Ascending aorta (tissue), 2 donors: Measurements from ENCODE around the gene SLIT3. TPM values are rescaled to one million over a fixed set of nuclear protein-coding genes. Genes with fewer than 3 reads are reported as not detected.

ENCODE experiments used
- DNase-seq, 2 donors: peaks; one replicate each; pipeline ENCODE4 v3.0.0-alpha.2; 2019; ENCODE audit warnings: low spot score in 2 of 2
- H3K27ac ChIP-seq, 2 donors: fragments of 200-600 bp; sonication (generic); one replicate each; pipeline ENCODE4 v1.5.1; 2016 to 2017; ENCODE audit warnings: mild to moderate bottlenecking in 1 of 2
- H3K27me3 ChIP-seq: fragments of 200-600 bp; sonication (generic); one replicate; pipeline ENCODE4 v1.5.1; 2017
- H3K36me3 ChIP-seq, 2 donors: fragments of 200-600 bp; sonication (generic); one replicate each; pipeline ENCODE4 v1.5.1; 2016
- H3K4me1 ChIP-seq, 2 donors: fragments of 200-600 bp; sonication (generic); one replicate each; pipeline ENCODE4 v1.5.1; 2016 to 2017; ENCODE audit warnings: mild to moderate bottlenecking in 1 of 2
- H3K4me3 ChIP-seq, 2 donors: fragments of 200-600 bp; sonication (generic); one replicate each; pipeline ENCODE4 v1.5.1; 2016 to 2017; ENCODE audit warnings: mild to moderate bottlenecking in 1 of 2
- H3K9me3 ChIP-seq, 2 donors: fragments of 200-600 bp; sonication (generic); one replicate each; pipeline ENCODE4 v1.5.1; 2016
- intact Hi-C: fragments of 100-400 bp; cut with DNase I; formaldehyde crosslinking; loops from one replicate; pipeline ENCODE4 v1.15.1; 2023
- total RNA-seq: library from RNA; depleted of rRNA; stranded (reverse); fragments of >200 nt; gene quantifications from one replicate; pipeline ENCODE4 v1.1.0, GENCODE V29; 2016
- TF ChIP-seq, protein P1 (sequence below), 3 experiments: fragments of 200-600 bp in 2 of 3; fragments of 450-650 bp in 1 of 3; sonication (generic) in 2 of 3; IDR thresholded peaks; one replicate each; pipeline ENCODE4 v1.5.1; 2016 to 2019; ENCODE audit warnings: antibody characterized with exemption in 3 of 3, mild to moderate bottlenecking in 1 of 3, moderate library complexity in 1 of 3

Gene SLIT3
- total RNA-seq, 1 donor from 2014 or later = 128 TPM

DNA sequence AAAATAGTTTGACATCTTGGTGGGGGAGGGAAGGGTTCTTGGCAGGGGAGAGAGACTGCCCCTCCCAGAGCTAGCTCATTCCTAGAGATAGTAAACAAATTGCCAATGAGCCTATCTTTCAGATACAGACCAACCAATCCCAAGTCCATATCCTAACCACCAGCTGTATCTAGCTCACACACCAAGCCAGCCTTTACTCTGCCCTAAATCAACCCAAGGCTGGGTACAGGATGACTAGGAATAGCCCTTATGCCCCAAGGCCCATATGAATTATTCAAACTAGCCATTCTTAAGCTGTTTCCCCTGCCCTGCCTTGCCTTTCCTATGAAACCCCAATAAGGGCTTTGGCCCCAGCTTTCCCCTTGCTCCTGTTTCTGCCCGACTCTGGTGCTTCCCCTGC, 440.4 kb downstream of the SLIT3 start:
- intact Hi-C loops = no loop called here

DNA sequence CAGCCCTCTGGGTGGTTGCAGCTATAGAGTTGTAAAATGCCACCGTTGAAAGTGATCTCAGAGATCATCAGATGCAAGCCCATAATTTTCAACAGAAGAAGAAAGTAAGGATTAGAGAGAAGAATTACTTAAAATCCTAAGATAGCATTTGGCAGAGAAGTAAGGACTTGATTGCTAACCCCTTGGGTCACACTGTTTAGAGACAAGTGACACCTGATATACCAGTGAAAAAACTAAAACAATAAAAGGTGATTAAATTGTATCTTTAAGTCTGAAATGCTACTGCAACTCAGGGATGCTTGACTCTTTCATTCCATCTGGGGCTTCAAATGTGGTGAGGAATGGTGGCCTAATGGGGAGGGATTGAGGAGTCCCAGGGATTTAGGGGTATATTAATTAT, 440.9 kb downstream of the SLIT3 start:
- DNase-seq = no peak
- Histone ChIP-seq H3K27me3 (no peaks in the 10 kb centered on the region), H3K4me1 (no peaks in the 10 kb centered on the region), H3K36me3 (no peaks in the 10 kb centered on the region), H3K4me3 (no peak overlapping the region), H3K9me3 (no peaks in the 10 kb centered on the region), H3K27ac (no peak overlapping the region)
- TF ChIP-seq, protein P1, sequence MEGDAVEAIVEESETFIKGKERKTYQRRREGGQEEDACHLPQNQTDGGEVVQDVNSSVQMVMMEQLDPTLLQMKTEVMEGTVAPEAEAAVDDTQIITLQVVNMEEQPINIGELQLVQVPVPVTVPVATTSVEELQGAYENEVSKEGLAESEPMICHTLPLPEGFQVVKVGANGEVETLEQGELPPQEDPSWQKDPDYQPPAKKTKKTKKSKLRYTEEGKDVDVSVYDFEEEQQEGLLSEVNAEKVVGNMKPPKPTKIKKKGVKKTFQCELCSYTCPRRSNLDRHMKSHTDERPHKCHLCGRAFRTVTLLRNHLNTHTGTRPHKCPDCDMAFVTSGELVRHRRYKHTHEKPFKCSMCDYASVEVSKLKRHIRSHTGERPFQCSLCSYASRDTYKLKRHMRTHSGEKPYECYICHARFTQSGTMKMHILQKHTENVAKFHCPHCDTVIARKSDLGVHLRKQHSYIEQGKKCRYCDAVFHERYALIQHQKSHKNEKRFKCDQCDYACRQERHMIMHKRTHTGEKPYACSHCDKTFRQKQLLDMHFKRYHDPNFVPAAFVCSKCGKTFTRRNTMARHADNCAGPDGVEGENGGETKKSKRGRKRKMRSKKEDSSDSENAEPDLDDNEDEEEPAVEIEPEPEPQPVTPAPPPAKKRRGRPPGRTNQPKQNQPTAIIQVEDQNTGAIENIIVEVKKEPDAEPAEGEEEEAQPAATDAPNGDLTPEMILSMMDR (IDR thresholded peaks at IDR 0.05) = no peak
- intact Hi-C loops = no loop called here

More for the DNA sequence above, 440.4 kb downstream of the SLIT3 start:
- H3K4me3 ChIP-seq = no peak overlapping the region
- no peak overlapping the region for H3K27ac ChIP-seq
- no peaks in the 10 kb centered on the region for H3K4me1 ChIP-seq
- TF ChIP-seq, protein P1 (IDR thresholded peaks at IDR 0.05) = no peak
- no peak for DNase-seq
- H3K9me3 ChIP-seq = no peaks in the 10 kb centered on the region
- no peaks in the 10 kb centered on the region for H3K27me3 ChIP-seq
- H3K36me3 ChIP-seq = no peaks in the 10 kb centered on the region

DNA sequence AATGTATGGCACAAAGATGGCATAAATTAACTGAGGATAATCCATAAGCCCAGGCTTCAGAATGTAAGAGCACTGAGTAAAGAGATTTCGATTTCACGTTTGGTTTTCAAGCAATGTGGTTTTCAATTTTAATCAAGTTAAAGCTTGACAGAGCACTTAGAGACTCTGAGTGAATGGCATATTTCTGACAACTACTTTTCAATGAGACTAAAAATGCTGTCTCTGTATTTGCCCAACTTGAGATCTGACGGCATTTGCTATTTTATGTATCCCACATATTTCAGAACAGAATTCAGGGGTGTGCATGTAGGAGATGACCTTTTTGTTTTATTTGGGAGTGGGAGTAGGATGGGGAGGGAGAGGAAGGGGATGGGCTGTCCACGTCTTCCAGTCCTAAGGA, 441.5 kb downstream of the SLIT3 start:
- intact Hi-C loops = no loop called here

DNA sequence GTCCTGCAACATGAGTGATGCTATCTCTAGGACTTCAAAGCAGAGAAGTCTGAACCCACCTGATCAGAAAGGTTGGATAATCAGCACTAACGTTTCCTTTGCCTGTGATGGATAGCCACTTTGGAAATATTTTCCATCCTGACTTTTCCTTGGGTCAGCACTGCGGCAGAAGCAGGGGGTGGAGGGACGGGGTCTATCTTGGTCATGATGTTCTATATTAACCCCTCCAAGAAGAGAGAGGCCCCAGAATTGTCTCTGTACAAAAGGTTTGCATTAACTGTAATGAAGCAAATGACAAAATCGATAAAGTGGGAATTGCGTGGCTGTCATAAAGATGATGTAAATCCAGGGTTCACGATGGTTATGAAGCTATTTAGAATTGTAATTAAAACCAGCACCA, 441.9 kb downstream of the SLIT3 start:
- intact Hi-C loops = no loop called here
- TF ChIP-seq, protein P1 (IDR thresholded peaks at IDR 0.05) = no peak
- Histone ChIP-seq H3K4me1 (no peaks in the 10 kb centered on the region), H3K27ac (no peak overlapping the region), H3K36me3 (no peaks in the 10 kb centered on the region), H3K9me3 (no peaks in the 10 kb centered on the region), H3K4me3 (no peak overlapping the region), H3K27me3 (no peaks in the 10 kb centered on the region)
- DNase-seq = no peak

More for the DNA sequence above, 441.5 kb downstream of the SLIT3 start:
- Histone ChIP-seq H3K36me3 (no peaks in the 10 kb centered on the region), H3K27ac (no peak overlapping the region), H3K4me1 (no peaks in the 10 kb centered on the region), H3K9me3 (no peaks in the 10 kb centered on the region), H3K27me3 (no peaks in the 10 kb centered on the region), H3K4me3 (no peak overlapping the region)
- no peak for DNase-seq
- TF ChIP-seq, protein P1 (IDR thresholded peaks at IDR 0.05) = no peak

DNA sequence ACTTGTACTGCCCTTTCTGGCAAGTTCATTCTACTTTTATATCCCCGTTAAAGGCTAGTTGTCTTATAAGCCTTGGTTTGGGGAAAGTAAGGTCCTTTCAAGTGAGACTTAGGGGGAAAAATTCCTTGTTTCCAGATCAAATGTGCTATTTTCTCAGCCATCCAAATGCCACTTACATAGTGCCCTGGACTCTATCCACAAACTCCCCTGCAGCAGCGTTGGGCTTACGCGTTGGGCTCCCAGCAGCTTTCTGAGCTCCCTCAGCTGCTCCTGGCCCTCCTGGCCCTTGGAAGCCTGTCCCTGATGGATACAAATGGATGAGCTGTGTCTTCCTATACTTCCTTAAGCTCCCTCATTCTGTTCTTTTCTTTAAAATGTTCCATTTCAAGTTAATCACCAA, 442.6 kb downstream of the SLIT3 start:
- intact Hi-C loops = no loop called here
- no peaks in the 10 kb centered on the region for H3K9me3 ChIP-seq
- TF ChIP-seq, protein P1 (IDR thresholded peaks at IDR 0.05) = no peak
- H3K27me3 ChIP-seq = no peaks in the 10 kb centered on the region
- no peak overlapping the region for H3K27ac ChIP-seq
- no peaks in the 10 kb centered on the region for H3K36me3 ChIP-seq
- H3K4me1 ChIP-seq = no peaks in the 10 kb centered on the region
- DNase-seq = no peak
- no peak overlapping the region for H3K4me3 ChIP-seq

DNA sequence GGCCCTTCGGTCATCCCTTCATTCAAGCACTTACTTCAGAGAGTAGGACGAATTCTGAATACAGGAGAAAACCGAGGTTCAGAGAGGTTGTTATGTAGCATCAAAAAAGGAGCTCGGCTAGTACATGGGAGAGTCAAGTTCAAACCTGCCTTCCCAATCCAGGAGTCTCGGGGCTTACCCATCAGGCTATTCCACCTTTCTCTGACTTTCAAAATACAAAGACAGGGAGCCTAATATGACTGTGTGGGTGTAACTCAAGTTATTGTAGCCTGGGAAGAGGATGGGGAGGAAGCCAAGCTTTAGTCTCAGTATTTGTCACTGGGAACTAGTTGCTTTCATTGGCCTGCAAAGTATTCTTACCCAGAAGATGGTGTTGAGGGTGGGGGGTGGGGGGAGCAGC, 447.0 kb downstream of the SLIT3 start:
- H3K9me3 ChIP-seq = no peaks in the 10 kb centered on the region
- intact Hi-C loops = no loop called here
- TF ChIP-seq, protein P1 (IDR thresholded peaks at IDR 0.05) = no peak

More for the DNA sequence above, 447.0 kb downstream of the SLIT3 start:
- Histone ChIP-seq H3K27ac (no peak overlapping the region), H3K4me1 (no peaks in the 10 kb centered on the region), H3K4me3 (no peak overlapping the region), H3K27me3 (no peaks in the 10 kb centered on the region), H3K36me3 (no peaks in the 10 kb centered on the region)
- no peak for DNase-seq
